LNCAP (cell line): ENCODE results near the gene SWAP70.

Experiments
- TF ChIP-seq, protein P1 (sequence below): fragments of 450-650 bp; IDR thresholded peaks from 2 replicates; pipeline ENCODE4 v1.5.1; 2017; ENCODE audit warnings: mild to moderate bottlenecking

The SWAP70 gene

DNA sequence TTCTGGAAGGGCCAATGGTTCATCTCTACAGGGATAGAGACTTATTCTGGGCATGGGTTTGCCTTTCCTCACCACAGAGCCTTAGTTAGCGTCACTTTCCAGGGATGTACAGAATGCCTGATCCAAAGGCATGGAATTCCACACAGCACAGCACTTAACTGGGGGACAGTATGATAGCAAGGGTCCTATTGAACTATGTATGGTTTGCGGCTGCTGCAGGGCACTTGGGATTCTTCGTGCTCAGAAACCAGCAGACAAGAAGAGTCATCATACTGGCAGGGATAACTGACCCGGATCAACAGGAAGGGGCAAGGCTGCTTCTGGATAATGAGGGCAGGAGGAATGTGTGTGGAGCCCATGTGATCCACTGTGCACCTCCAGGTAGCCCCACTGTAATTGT is 105.7 kb downstream of the SWAP70 start:
- TF ChIP-seq, protein P1, sequence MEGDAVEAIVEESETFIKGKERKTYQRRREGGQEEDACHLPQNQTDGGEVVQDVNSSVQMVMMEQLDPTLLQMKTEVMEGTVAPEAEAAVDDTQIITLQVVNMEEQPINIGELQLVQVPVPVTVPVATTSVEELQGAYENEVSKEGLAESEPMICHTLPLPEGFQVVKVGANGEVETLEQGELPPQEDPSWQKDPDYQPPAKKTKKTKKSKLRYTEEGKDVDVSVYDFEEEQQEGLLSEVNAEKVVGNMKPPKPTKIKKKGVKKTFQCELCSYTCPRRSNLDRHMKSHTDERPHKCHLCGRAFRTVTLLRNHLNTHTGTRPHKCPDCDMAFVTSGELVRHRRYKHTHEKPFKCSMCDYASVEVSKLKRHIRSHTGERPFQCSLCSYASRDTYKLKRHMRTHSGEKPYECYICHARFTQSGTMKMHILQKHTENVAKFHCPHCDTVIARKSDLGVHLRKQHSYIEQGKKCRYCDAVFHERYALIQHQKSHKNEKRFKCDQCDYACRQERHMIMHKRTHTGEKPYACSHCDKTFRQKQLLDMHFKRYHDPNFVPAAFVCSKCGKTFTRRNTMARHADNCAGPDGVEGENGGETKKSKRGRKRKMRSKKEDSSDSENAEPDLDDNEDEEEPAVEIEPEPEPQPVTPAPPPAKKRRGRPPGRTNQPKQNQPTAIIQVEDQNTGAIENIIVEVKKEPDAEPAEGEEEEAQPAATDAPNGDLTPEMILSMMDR = no peak

DNA sequence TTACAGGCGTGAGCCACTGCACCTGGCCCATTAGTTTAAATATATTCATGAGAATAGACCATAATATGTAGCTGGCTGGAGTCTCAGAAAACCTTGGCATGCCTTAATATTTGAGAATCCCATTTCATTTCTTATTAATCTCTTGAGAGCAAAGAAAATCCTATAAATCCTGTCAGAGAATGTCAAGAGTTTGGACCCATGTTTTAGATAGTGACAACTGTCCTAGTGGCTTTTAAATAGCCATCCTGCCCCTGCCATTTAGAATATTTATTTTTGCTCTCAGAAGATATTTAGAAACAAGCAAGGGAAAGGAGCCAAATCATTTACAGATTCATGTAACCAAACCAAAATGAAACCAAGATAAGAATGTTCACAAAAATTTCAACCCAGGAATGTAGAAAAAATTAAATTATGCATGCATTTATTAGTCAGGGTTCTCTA is 107.2 kb downstream of the SWAP70 start:
- TF ChIP-seq, protein P1 = no peak

DNA sequence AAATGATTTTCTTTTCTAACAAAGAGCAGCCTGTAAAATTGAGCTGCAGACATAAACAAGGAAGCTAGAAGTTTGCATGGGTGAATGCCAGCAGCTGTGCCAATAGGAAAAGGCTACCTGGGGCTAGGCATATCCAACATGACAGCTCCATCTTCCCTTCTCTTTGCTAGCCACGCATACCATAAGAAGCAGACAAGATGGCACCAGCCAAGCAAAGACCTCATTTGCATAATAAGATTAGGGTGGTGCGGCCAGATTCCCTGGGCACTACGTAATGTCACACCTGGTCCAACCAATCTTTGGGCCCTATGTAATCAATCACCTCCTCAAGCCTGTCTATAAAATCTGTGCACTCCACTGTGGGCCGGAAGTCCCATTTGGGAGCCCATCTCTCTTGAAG is 108.3 kb downstream of the SWAP70 start:
- TF ChIP-seq, protein P1 = no peak

- TF ChIP-seq, protein P1 = no peak
Observed at GRCh38 chr11:9773524-9773923, 109.6 kb downstream of the SWAP70 start.

GRCh38 chr11:9774109-9774508 is 110.2 kb downstream of the SWAP70 start:
- TF ChIP-seq, protein P1 = no peak

GRCh38 chr11:9774591-9775397 is 110.9 kb downstream of the SWAP70 start:
- TF ChIP-seq, protein P1 = no peak

DNA sequence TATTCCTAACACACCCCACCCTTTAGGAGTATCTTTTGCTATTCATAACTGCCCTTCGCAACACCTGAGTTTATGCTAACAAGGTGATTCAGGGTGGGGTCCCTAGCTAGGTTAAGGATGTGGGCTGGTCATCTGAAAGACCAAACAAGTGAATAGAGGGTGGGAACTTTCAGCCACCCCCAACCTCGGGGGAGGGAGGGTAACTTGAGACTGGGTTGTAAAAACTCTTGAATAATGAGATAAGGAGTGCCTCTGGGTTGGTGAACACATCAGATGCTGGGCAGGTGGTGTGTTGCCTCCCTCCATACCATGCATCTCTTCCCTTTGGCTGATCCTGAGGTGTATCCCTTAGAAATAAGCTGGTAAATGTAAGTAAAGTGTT is 111.5 kb downstream of the SWAP70 start:
- TF ChIP-seq, protein P1 = no peak
